Left lung (tissue), 10 donors: Measurements from ENCODE around the gene ABCC1. TPM values are rescaled to one million over a fixed set of nuclear protein-coding genes. Genes with fewer than 3 reads are reported as not detected.
A peak's percentile ranks its signal among the peaks of the same experiment; 100 is the strongest.

Source experiments
- ATAC-seq: fragments of 200-7000 bp; cut with Tn5 transposase; one replicate; pipeline ENCODE4 v1.9.1; 2020; ENCODE audit warnings: moderate library complexity
- DNase-seq, 4 donors: peaks; one replicate each; pipeline ENCODE4 v3.0.0-alpha.2; 2013 to 2020
- H3K27ac ChIP-seq, 2 donors: fragments of 200-600 bp; sonication (generic) in 1 of 2; one replicate each; pipeline versions ENCODE4 v1.5.0 to v1.8.0; 2020 to 2021
- H3K27me3 ChIP-seq, 2 donors: fragments of 200-600 bp; sonication (generic) in 1 of 2; one replicate each; pipeline versions ENCODE4 v1.5.0 to v1.8.0; 2020 to 2021
- H3K36me3 ChIP-seq, 2 donors: fragments of 200-600 bp; sonication (generic) in 1 of 2; one replicate each; pipeline versions ENCODE4 v1.5.0 to v1.8.0; 2020 to 2021
- H3K4me1 ChIP-seq, 2 donors: fragments of 200-600 bp; one replicate each; pipeline ENCODE4 v1.8.0; 2021
- H3K4me3 ChIP-seq, 2 donors: fragments of 200-600 bp; sonication (generic) in 1 of 2; one replicate each; pipeline versions ENCODE4 v1.5.0 to v1.8.0; 2020 to 2021; ENCODE audit warnings: mild to moderate bottlenecking in 1 of 2
- H3K9me3 ChIP-seq, 2 donors: fragments of 200-600 bp; sonication (generic) in 1 of 2; one replicate each; pipeline versions ENCODE4 v1.5.0 to v1.8.0; 2020 to 2021
- intact Hi-C, 2 donors: fragments of 100-400 bp; cut with DNase I; formaldehyde crosslinking; loops; one replicate each; pipeline versions ENCODE4 v1.11.2 to v1.14.2; 2022
- polyA plus RNA-seq, 6 donors: library from polyadenylated mRNA; unstranded; fragments of 120-200 nt; gene quantifications; one replicate each; pipeline ENCODE4 v1.2.1, GENCODE V29; 2013; ENCODE audit not compliant: insufficient read length in 6 of 6
- total RNA-seq, 2 donors: library from RNA; stranded (reverse); fragmentation: NEBNext Ultra II Directional; extraction: Animal tissue kit (Norgen Biotek cat#: 25700); gene quantifications; one replicate each; pipeline ENCODE4 v1.2.1, GENCODE V29; 2021
- TF ChIP-seq, protein P1 (sequence below), 2 donors: fragments of 200-600 bp; sonication (generic) in 1 of 2; IDR thresholded peaks; one replicate each; pipeline versions ENCODE4 v1.5.0 to v1.8.0; 2021; ENCODE audit warnings: antibody characterized with exemption in 2 of 2
- donor health status: DM: no; HTN: yes; CAD: no.
- donor health status: DM: no; HTN: no; CAD: no.

ABCC1 gene
- total and polyA plus RNA-seq, 8 donors, result 29.3 to 44.6 (median 31.7) TPM

GRCh38 chr16:15942931-15943690, 6.3 kb upstream of the ABCC1 start:
- no peaks in the 10 kb centered on the region for H3K36me3 ChIP-seq
- no peak overlapping the region for H3K27ac ChIP-seq
- DNase-seq (no peak), ATAC-seq (no peak)
- no peaks in the 10 kb centered on the region for H3K9me3 ChIP-seq
- no peak overlapping the region for H3K4me3 ChIP-seq
- H3K4me1 ChIP-seq, result peaks cover 0 to 9% of the 10 kb centered on the region in 2 donors
- no peaks in the 10 kb centered on the region for H3K27me3 ChIP-seq
- intact Hi-C loops, result no loop called here
- TF ChIP-seq, protein P1, sequence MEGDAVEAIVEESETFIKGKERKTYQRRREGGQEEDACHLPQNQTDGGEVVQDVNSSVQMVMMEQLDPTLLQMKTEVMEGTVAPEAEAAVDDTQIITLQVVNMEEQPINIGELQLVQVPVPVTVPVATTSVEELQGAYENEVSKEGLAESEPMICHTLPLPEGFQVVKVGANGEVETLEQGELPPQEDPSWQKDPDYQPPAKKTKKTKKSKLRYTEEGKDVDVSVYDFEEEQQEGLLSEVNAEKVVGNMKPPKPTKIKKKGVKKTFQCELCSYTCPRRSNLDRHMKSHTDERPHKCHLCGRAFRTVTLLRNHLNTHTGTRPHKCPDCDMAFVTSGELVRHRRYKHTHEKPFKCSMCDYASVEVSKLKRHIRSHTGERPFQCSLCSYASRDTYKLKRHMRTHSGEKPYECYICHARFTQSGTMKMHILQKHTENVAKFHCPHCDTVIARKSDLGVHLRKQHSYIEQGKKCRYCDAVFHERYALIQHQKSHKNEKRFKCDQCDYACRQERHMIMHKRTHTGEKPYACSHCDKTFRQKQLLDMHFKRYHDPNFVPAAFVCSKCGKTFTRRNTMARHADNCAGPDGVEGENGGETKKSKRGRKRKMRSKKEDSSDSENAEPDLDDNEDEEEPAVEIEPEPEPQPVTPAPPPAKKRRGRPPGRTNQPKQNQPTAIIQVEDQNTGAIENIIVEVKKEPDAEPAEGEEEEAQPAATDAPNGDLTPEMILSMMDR (IDR thresholded peaks at IDR 0.05), result no peak

GRCh38 chr16:15946257-15947044, 3.0 kb upstream of the ABCC1 start:
- TF ChIP-seq, protein P1 (IDR thresholded peaks at IDR 0.05), result no peak
- Histone ChIP-seq H3K9me3 (no peaks in the 10 kb centered on the region), H3K36me3 (no peaks in the 10 kb centered on the region), H3K27me3 (no peaks in the 10 kb centered on the region), H3K4me3 (no peak overlapping the region), H3K27ac (no peak overlapping the region), H3K4me1 (peaks cover 4 to 28% of the 10 kb centered on the region in 2 donors)
- DNase-seq (no peak), ATAC-seq (peak; percentile 15)
- intact Hi-C loops, result no loop called here

DNA sequence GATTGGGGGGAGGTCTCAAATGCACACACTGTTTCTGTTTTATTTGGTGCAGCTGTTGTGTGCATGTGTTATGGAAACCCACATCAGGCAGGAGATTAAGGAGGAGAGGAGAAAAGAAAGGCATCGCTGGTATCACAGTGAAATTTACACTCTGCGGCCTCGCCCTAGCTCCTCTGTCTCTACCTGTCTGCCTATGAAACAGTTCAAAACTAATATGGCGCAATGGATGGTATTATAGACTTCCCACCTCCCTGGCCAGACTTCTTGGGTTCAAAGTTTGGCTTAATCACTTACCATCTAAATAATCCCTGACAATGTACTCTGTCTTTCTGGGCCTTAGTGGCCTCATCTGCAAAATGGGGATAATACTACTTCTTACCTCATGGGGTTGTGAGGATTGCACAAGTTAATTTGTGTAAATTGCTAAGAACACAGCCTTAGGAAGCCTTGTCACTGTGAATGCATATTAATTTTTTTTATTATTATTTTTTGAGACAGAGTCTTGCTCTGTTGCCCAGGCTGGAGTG, 1.4 kb upstream of the ABCC1 start:
- peaks cover 7 to 39% of the 10 kb centered on the region in 2 donors for H3K4me1 ChIP-seq
- intact Hi-C loops, result no loop called here

DNA sequence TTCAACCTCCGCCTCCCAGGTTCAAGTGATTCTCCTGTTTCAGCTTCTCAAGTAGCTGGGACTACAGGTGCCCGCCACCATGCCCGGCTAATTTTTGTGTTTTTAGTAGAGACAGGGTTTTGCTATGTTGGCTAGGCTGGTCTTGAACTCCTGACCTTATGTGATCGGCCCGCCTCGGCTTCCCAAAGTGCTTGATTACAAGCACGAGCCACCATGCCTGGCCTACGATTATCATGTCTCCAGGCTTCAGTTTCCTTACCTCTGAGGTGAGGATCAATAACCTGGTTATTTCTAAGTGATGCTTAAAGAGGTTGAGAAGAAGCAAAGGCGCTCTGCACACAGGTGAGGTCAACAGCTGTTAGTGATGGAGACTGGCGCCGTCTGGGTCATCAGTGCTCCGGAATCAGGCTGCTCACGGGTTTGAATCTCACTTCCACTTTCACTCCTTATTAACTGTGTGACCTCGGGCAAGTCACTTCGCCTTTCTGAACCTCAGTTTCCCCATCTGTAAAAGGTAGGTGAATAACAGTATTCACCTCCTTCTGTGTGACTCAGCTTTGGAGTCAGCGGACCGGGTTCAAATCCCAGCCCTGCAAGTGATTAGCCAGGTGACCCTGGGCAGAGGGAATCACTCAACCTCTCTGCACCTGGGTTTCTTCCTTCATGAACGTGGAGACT, 745 bp upstream of the ABCC1 start:
- peak overlapping the region; percentile 31 to 52 for H3K4me3 ChIP-seq
- H3K27ac ChIP-seq, result peak overlapping the region; percentile 44 to 64
- TF ChIP-seq, protein P1 (IDR thresholded peaks at IDR 0.05), result no peak
- intact Hi-C loops, result no loop called here
- no peaks in the 10 kb centered on the region for H3K9me3 ChIP-seq
- ATAC-seq (peak; percentile 6), DNase-seq (no peak)
- peaks cover 7 to 41% of the 10 kb centered on the region in 2 donors for H3K4me1 ChIP-seq
- H3K27me3 ChIP-seq, result no peaks in the 10 kb centered on the region
- no peaks in the 10 kb centered on the region for H3K36me3 ChIP-seq

More for the DNA sequence above, 1.4 kb upstream of the ABCC1 start:
- no peak for ATAC-seq
- no peaks in the 10 kb centered on the region for H3K9me3 ChIP-seq
- no peaks in the 10 kb centered on the region for H3K27me3 ChIP-seq
- H3K4me3 ChIP-seq, result no peak overlapping the region
- DNase-seq, result no peak
- H3K36me3 ChIP-seq, result no peaks in the 10 kb centered on the region
- TF ChIP-seq, protein P1 (IDR thresholded peaks at IDR 0.05), result no peak
- H3K27ac ChIP-seq, result no peak overlapping the region
